NCI-H2171 treated with DMSO at 0.1 percent for 48 hours (cell line): ENCODE measurements around the gene DYRK1A.

ENCODE experiments used
- DNase-seq: peaks from one replicate; lab custom pipeline; 2025; lab: John Stamatoyannopoulos, UW

The DYRK1A gene

DNA sequence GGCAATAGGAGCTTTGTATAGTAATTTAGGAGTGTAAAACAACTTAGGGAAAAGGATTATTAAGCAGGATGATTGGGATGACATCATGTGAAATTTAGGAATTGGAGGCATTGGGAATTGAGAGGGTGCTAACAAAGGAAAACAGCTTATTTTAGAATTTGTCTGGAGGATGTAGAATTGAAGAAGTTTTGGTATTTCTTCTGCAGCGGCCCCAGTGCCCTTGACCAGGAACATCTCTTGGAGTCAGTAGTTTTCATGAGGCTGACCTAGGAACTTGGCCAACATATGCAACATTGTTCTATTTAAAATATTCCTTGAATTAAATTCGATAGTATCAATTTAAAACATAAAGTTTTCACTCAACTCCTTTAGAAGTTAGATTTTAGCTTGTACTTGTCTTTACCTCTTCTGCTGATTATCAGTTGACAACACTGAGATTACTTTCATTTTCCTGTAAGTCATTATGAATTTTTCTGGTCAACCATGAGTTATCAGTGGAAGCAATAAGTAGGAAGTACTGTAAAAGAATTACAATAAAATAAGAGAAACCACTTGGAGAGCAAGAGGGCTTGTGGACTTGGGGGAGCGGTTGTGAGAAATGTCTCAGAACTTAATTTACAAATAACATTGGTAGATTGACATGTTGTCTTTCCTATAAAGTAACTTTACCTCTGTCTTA is 52.8 kb downstream of the DYRK1A start:
- DNase-seq: no peak

DNA sequence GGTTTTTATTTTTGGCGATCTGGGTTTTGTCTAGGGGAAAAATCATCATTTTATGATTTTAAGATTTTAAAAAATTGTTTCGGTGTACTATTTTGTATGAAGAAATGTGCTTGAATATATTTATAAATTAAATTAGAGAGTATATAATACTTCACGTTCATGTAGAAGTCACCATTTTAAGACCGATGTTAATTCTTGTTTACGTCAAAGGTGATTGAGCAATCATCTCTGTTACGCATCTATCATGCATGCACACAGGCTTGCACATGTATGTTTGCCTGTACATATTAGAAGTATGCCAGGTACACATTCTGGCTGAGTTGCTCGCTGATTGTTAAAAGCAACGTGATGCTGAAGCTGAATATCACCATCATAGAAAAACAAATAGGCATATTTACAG is 54.7 kb downstream of the DYRK1A start:
- no peak for DNase-seq

DNA sequence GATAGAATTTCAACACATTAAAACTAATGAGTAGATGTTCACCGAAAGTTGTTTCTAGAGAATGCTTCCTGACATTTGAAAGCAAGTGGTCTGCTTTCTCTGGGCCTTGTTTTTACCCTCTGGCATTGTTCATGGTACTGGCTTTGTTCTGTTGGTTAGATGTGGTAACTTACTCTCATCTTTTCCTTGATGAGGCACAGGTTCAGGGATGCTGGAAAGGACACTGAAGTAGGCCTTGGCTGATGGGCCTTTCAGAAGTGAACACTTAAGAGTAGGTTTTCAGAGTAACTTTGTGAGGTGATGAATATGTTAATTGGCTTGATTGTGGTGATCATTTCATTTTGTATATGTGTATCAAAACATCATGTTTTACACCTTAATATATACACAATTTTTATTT is 55.8 kb downstream of the DYRK1A start:
- DNase-seq: no peak

DNA sequence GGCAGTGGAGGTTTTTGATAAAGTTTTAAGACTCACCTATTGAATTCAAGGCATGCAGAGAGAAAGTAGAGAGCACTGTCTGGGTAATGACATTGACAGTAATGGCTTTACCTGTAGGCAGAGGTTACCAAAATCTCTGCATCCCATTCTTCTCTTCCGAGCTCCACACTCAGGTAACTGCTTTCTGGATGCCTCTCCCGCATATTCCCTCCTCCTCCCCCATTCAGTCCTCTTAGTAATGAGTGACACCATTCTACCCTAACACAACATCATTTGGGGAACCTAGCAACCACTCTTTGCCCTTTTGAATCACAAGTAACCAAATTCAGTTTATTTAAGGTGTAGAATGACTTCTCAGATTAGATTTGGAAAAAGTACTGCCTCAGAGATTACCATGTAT is 56.5 kb downstream of the DYRK1A start:
- no peak for DNase-seq

DNA sequence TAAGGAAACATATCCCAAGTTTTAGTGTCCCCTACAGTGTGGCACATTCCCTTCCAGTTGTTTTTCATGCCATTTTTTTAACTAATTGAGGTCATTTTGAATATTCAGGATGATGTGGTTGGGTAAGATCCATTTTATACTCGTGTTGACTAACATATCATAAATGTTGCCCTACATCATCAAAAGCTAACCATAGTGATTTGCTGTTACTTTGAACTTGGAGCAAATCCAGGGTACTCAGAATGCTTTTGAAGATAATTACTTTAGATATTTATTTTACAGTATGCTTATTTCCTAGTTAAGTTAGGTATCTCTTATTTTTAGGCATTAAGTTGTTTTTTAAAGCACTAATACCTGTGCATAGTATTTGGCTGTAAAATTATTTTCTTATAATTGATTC is 57.8 kb downstream of the DYRK1A start:
- no peak for DNase-seq

DNA sequence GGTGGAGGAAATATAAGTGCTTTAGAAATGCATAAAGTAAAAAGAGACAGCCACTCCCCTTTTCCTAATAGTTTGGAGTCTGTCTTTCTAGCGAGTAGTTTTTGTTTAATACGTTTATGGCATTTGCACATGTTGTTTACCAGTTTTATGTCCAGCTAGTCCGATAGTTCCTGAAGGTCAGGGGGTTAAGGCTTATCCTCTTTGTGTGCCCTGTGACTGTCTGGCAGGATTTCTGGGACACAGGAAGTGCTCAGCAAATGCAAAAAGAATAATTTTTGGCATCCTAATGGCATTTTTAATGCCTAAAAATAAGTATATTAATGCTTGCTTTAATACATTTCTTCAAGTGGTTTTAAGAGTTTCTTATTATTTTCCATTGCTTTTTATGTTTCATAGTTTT is 58.4 kb downstream of the DYRK1A start:
- DNase-seq: no peak

DNA sequence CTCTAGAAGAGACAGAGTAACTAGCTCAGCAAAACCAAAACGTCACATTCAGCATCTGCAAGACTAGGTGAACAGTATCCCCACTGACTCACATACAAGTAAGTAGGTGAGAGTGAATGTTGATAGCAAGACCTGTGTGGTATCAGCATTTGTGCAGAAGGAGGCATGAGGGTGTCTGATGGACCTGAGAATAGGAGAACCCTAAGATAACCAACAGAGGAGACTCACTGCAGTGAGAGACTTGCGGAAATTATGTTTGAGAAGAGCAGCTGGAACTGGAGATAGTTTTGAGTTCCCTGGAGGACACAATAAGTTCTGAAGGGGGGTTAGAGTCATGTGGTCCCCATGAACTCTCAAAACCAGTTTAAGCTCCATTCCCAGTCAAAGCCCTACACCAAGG is 59.1 kb downstream of the DYRK1A start:
- DNase-seq: no peak

DNA sequence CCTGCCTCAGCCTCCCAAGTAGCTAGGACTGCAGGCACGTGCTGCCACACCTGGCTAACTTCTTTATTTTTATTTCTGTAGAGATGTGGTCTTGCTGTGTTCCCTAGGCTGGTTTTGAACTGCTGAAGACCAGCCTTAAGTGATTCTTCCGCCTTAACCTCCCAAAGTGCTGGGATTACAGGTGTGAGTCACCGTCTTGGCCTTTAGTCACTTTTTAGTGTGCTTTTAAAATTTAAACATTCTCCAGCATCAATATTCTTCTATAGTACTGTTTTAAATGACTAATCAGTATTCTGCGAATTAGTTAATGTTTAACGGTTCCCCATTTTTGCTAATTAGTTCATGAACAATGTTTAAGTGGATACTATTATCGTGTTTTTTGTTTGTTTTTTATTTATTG is 60.6 kb downstream of the DYRK1A start:
- no peak for DNase-seq

DNA sequence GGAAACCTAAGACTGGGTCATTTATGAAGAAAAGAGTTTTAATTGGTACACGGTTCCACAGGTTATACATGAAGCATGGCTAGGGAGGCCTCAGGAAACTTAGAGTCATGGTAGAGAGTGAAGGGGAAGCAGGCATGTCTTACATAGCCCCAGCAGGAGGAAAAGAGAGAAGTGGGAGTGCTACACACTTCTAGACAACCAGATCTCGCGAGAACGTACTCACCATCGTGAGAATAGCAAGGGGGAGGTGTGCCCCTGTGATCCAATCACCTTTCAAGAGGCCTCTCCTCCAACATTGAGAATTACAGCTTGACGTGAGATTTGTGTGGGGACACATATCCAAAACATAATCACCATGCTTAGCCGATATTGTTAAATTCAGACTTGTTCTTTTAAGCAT is 62.8 kb downstream of the DYRK1A start:
- no peak for DNase-seq

DNA sequence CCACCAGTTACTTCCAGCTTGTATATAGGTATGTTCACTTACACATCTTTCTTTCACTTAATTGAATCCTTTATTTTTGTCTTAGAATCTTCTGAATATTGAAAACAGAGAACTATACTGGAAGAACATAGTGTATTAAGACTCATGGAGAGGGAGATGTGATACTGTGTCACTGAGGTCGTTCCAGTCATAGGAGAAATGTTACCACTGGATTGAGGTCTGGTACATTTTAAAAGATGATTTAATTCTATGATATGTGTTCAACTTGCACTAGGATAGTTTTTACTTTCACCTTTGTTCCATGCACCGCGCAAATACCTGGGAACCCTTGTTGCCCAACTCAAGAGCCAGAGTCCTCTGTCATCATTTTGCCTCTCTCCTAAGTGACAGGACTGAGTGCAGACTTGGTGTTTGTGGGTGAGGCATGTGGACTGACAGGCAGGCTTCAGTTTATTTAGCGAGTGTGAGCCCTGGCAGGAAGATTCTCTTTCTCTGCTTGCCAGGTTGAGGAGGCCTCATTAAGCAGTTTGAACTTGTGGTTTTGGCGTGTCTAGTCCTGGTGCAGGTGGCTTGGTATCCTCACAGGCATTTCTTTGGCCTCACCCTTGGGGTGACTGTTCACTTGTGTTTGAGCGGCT is 63.7 kb downstream of the DYRK1A start:
- DNase-seq: no peak

DNA sequence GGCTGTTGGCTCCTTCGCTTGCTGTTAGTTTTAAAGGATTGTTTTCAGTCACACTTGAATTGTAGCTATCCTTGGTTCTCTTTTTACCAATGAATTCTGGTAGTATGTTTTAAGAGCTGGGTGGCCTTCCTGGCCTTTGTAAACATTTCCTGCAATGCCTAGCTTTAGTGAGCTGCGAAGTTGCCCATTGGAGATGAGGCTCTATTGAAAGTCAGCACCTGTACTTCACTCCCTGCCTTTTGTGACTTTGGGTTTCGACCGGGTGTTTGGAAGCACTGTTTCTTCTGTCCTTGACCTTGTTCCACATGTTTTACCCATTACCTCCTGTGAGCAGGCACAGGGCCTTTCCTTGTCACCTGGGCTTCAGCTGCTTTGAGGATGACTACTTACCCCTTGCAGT is 64.7 kb downstream of the DYRK1A start:
- DNase-seq: no peak

DNA sequence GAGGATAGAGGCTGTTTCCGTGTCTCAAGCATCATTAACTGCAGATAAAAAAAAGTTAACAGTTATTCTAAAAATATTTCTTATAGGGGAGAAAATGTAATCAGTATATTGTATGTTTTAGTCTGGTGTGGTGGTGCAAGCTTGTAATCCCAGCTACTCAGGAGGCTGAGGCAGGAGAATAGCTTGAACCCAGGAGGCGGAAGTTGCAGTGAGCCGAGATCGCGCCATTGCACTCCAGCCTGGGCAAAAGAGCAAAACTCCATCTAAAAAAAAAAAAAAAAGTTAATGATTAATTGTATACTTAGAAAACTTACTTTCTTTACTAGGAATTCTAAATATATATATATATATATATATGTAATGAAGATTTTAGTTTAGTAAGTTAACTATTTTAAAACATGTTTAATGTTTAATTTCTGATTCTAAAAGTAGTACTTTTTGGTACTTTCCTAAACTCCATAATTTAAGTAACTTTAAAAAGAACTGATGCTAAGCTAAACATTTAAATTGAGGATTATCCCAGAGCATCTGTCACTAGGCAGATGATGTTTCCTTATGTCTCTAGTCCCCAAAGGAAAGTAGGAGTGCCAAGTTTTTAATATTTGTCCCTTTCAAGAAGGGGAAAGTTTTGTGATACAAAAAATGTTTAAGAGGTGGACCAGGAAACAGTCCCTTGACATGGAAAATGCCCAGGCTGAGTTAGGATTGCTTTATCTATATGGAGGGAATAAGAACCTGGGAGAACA is 66.3 kb downstream of the DYRK1A start:
- DNase-seq: no peak

DNA sequence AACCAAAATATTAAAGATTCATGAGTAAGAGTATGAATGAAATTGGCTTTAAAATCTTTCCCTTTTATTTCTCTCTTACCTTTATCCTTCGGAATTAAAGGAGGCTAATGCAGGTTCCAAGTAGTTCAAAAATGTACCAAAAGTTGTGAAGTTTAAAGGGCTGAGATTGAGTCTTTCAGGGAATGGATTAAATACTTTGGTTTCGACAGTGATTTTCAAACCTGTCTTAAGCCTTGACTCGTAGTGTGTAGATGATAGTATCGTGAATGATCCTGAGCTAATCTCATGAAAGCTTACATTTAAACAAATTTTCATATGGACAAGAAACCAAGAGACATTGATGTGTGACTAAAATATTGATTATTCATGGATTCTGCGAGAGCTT is 66.9 kb downstream of the DYRK1A start:
- no peak for DNase-seq

DNA sequence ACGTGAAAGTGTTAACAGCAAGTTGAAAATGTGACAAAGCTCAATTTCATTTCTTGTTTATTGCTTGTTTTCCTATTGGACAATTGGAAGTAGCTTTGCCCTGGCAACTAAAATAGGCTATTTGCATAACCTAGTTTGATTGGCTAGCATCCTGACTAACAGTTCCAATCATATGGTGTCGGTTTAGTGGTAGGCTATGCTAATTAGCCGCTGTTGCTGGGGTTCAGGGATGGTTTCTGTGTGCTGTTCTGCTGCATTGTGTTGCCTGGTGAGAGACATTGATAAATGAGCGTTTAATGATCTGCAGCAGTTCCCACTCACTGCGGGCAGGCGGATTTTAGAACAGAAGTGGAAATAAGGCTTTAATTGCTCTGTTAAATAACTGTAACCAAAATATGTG is 68.5 kb downstream of the DYRK1A start:
- DNase-seq: peak; percentile 98

DNA sequence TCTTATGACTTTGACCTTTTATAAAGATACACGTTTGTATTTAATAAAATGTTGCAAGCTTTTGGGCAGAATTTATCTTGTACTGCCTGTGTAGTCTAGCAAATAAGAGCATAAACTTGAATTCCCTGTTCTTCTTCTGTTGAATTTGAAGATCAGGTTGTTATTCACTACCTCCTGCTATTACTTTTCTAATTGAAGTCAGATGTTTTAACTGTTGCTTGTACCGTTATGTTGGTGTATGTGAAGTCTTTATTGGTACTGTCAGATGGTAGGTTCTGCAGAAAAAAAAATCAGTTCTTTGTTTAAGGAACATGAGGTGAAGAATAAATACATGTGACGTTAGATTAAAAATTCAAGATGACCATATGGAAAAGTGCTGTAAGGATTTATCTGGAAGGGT is 69.1 kb downstream of the DYRK1A start:
- no peak for DNase-seq

DNA sequence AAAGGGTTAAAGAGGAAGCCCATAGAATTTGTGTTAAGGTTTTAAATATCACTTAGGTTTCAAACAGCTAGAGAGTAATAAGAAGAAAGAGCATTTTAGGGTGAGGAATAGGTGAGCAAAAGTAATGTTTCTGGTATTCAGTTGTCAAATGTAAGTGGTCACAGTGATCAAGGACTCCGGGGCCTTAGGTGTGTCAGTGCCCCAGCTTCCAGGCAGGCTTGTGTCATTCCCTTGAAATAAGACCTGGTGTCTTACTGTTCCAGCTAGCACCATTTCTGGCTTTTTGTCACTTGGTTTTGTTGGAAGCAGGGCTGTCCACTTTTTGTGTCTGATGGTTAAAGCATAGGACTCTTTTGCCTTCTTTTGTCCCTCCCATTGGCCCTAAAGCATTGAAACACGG is 69.6 kb downstream of the DYRK1A start:
- no peak for DNase-seq

DNA sequence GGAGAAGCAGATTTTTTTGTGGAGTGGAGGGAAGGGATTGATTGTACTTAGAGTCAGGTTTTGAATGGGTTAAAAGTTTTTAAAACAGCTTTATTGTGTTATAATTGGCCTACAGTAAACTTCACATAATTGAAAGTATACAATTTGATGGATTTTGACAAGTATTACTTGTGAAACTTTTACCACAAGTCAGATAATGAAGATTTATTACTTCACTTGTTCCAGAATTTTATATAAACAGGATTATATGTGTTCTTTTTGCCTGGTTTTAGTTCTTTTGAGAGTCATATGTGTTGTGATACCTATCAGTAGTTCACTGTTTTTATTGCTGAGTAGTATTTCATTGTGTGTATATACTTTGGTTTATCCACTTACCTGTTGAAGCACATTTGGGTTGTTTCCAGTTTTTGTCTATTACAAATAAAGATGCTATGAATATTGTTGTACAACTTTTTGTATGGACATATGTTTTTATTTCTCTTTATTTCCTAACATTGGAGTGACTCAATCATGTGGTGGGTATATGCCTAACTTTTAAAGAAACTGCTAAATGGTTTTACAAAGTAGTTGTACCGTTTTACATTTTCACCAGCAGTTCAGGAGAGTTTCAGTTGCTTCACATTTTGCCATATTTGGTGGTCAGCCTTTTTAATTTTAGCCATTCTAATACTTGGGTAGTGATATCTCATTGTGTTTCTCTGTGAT is 71.0 kb downstream of the DYRK1A start:
- DNase-seq: no peak

DNA sequence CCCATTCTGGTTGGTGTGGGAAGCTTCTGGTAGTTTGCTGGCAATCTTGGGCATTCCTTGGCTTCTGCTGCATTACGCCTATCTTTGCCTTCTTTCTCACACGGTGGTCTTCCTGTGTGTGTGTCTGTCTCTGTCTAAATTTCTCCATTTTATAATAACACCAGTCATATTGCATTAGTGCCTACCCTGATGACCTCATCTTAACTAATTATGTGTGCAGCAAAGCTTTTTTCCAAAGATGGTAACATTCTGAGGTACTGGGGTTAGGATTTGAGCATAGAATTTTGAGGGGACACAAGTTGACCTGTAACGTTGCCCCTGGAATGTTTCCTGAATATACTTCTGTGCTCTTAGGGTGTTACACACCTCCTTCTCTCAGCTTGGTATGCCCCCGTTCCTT is 77.1 kb downstream of the DYRK1A start:
- no peak for DNase-seq

DNA sequence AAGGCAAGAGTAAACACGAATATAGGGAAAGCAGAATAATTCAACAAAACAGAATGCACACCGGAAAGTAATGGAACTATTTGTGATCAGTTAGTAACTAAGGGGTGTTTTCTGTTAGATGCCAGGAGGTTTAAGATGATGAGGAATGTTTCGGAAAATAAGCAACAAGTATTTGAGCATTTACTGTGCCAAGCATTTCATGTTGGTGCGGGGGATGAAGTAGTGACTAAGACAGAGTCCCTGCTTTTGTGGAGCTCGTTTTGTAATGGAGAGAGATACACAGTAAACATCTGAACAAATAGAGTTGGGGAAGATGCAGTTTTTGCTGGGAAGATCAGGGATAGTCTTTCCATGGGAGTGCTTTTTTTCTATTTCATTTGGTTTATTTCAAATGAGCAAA is 78.7 kb downstream of the DYRK1A start:
- no peak for DNase-seq

DNA sequence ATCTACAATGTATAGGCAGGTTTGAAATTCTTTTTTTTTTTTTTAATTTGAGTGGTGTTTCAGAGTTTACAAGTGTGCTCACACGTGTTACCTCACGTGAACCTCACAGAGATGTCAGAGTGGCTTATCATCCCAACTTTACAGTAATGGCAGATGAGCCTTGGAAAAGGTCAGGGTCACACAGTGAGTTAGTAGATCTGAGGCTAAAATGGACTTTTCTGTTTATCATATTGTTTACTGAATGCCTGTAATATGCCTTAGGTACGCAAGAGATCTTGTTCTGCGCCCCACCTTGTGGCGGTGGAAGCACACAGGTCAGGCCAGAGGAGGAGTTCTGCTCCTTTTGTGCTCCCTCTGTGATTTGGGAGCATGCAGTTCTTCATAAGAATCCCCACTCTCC is 80.0 kb downstream of the DYRK1A start:
- DNase-seq: no peak

DNA sequence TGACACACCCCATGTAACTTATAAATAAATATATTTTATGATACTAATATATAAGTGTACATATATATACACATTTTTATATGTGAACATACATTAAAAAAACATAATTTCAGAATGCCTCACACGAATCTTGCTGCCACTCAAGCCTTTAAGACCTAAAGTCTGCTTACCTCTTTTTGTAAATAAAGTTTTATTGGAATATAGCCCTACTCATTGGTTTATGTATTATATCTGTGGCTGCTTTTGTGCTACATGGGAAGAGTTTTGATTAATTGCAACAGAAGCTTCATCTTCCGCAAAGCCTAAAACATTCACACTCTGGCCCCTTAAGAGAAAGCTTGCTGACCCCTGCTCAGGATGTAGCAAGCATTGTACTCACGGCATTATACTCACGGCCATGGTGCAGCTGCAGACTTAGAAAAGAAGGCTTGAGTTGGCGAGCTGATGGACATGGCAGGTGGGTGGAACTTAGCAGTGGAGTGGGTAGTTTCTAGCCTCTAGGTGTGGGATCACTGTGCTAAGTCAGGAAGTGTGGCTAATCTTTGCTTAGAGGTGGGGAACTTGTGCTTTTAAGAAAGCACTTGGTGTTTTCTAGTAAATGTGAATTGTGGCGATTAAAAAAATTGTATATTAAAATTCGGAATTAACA is 80.8 kb downstream of the DYRK1A start:
- DNase-seq: no peak

DNA sequence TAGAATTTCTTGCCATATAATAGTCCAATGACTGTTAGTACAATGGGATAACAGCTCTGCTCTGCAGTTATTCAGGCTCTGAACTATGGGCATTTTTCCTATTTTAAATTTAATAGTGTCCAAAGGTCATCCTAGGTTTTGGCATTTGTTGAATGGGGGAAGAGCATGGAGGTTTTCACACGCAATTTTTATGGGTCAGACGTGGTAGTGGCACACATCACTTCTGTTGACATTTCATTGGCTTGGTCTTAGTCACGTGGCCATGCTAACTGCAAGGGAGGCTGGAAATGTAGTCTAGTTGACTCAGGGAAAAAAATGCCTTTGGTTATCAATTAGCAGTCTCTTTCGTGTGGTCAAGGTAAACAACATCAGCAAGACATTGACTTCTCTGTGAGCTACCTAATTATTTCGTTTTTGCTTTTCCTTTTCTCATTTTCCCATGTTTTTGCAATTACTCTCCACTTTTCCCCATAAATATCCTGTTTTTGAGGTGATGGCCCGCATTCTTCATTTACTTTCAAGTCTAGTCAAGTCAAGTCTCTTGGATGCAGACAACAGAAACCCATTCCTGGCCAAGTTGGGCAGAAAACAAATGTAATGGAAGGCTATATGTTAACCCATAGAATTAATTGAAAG is 82.8 kb downstream of the DYRK1A start:
- DNase-seq: no peak
